Activated naive CD8-positive, alpha-beta T cell treated with anti-CD3 and anti-CD28 coated beads for 36 hours (primary cell): ENCODE measurements around the gene ZNRF2. TPM values are rescaled to one million over a fixed set of nuclear protein-coding genes. Genes with fewer than 3 reads are reported as not detected.
"Not testable (repeated sequence)": the region's sequence is repeated elsewhere in the genome, so short reads cannot be mapped to it uniquely, and the experiment has no call there.

Source experiments
- DNase-seq: peaks from one replicate; pipeline ENCODE4 v3.0.0; 2021
- H3K27ac Mint-ChIP-seq: one replicate; pipeline ENCODE4 v1.8.0; 2022; ENCODE audit warnings: mild to moderate bottlenecking, moderate library complexity, mixed read lengths
- H3K27me3 Mint-ChIP-seq: one replicate; pipeline ENCODE4 v1.8.0; 2022; ENCODE audit warnings: mild to moderate bottlenecking, mixed read lengths
- H3K36me3 Mint-ChIP-seq: one replicate; pipeline ENCODE4 v1.8.0; 2021; ENCODE audit warnings: mild to moderate bottlenecking, mixed read lengths
- H3K4me1 Mint-ChIP-seq: one replicate; pipeline ENCODE4 v1.8.0; 2021; ENCODE audit warnings: mixed read lengths
- H3K4me3 Mint-ChIP-seq: one replicate; pipeline ENCODE4 v1.8.0; 2022; ENCODE audit warnings: mild to moderate bottlenecking, moderate library complexity, mixed read lengths
- H3K9me3 Mint-ChIP-seq: one replicate; pipeline ENCODE4 v1.8.0; 2022; ENCODE audit warnings: mixed read lengths
- total RNA-seq, 2 experiments: library from RNA; stranded (reverse); gene quantifications; one replicate each; pipeline ENCODE4 v1.2.3, GENCODE V29; 2021

ZNRF2 gene
- total RNA-seq, 2 experiments from 2014 or later = 6.9 TPM

DNA sequence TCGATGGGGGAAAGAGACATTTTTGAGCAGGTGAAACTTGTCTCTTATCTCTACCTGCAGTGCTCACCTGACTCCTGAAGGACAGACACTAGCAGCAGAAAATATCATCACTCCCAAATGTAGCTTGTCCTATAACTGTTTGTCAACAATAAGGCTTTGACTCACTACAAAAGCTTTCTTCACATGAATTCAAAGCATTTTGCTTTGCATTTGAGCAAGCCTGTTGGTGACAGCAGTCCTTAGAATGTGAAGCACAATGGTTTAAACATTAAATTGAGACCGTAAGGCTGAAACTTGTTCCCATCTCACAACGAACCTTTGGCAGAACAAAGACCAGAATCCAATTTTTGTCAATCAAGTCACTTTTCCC is 30.6 kb upstream of the ZNRF2 start:
- H3K4me1 Mint-ChIP-seq = peaks cover 14% of the 10 kb centered on the region
- no peaks in the 10 kb centered on the region for H3K27me3 Mint-ChIP-seq
- H3K9me3 Mint-ChIP-seq = no peaks in the 10 kb centered on the region
- peaks cover 1% of the 10 kb centered on the region for H3K36me3 Mint-ChIP-seq
- no peak overlapping the region for H3K4me3 Mint-ChIP-seq
- H3K27ac Mint-ChIP-seq = no peak overlapping the region
- DNase-seq = no peak

DNA sequence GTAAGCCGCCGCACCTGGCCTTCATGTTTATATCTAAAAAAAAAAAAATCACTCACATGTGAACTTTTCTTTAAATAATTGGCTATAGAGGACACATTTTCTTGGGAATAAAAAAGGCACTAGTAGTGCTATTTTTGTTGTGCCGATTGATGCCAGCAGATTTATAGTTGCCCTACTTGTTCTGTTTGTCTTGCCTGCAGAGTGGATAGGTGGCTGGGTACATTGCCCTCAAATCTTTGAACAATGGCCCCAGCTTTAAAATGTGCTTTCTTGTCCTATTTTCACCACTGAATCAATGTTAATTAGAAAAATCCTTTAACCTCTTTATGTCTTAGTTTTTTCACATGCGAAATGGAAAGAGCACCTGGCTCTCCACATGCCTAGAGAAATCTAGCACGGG is 30.1 kb upstream of the ZNRF2 start:
- Mint-ChIP-seq H3K9me3 (no peaks in the 10 kb centered on the region), H3K27ac (no peak overlapping the region)
- DNase-seq = no peak

GRCh38 chr7:30254717-30255063 is 29.7 kb upstream of the ZNRF2 start:
- Mint-ChIP-seq H3K4me1 (peaks cover 10% of the 10 kb centered on the region), H3K27ac (no peak overlapping the region), H3K36me3 (peaks cover 1% of the 10 kb centered on the region), H3K9me3 (no peaks in the 10 kb centered on the region), H3K27me3 (no peaks in the 10 kb centered on the region), H3K4me3 (no peak overlapping the region)
- DNase-seq = no peak

More for the DNA sequence above, 30.1 kb upstream of the ZNRF2 start:
- H3K36me3 Mint-ChIP-seq = peaks cover 1% of the 10 kb centered on the region
- H3K4me3 Mint-ChIP-seq = no peak overlapping the region
- peaks cover 14% of the 10 kb centered on the region for H3K4me1 Mint-ChIP-seq
- no peaks in the 10 kb centered on the region for H3K27me3 Mint-ChIP-seq

- Mint-ChIP-seq H3K9me3 (no peaks in the 10 kb centered on the region), H3K27me3 (no peaks in the 10 kb centered on the region), H3K27ac (no peak overlapping the region), H3K36me3 (peaks cover 1% of the 10 kb centered on the region), H3K4me1 (peaks cover 6% of the 10 kb centered on the region), H3K4me3 (no peak overlapping the region)
- no peak for DNase-seq
Observed at GRCh38 chr7:30255064-30255769, 29.2 kb upstream of the ZNRF2 start.

GRCh38 chr7:30256349-30256858 is 28.0 kb upstream of the ZNRF2 start:
- Mint-ChIP-seq H3K27ac (no peak overlapping the region), H3K4me1 (no peaks in the 10 kb centered on the region), H3K27me3 (no peaks in the 10 kb centered on the region), H3K36me3 (peaks cover 1% of the 10 kb centered on the region), H3K4me3 (no peak overlapping the region), H3K9me3 (no peaks in the 10 kb centered on the region)
- no peak for DNase-seq

GRCh38 chr7:30260246-30260768 is 24.1 kb upstream of the ZNRF2 start:
- Mint-ChIP-seq H3K36me3 (peaks cover 1% of the 10 kb centered on the region), H3K4me3 (no peak overlapping the region), H3K27me3 (peaks cover 4% of the 10 kb centered on the region), H3K27ac (no peak overlapping the region), H3K9me3 (no peaks in the 10 kb centered on the region), H3K4me1 (no peaks in the 10 kb centered on the region)
- no peak for DNase-seq

DNA sequence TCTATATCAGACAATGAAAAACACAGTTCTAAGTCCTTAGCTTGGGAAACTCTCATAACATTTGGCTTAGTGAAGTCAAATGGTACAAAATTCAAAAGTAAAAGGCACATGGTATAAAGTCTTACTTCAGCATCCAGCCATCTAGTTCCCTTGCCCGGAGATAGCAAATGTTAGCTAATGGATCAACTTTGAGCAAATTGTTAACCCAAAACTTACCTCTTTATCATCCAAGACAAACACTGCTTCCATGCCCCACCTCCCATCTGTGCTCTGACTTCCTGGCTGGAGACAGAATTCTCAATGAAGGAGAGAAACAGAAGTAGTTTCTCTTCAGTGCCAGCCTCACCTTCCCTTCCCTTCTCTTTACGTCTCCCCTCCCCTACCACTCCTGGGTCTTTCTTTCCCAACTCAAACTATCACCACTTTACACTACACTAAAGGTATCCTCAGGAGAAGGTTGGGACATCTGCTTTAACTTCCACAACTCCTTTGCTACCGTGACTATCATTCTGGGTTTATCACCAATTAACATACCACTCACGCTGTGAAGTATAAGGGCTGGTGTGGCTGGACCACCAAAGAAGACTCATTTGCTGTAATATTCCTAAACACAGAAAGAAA is 21.2 kb upstream of the ZNRF2 start:
- Mint-ChIP-seq H3K9me3 (no peaks in the 10 kb centered on the region), H3K27me3 (peaks cover 4% of the 10 kb centered on the region), H3K4me3 (no peak overlapping the region), H3K27ac (no peak overlapping the region), H3K36me3 (no peaks in the 10 kb centered on the region), H3K4me1 (no peaks in the 10 kb centered on the region)
- no peak for DNase-seq

GRCh38 chr7:30264052-30264451 is 20.3 kb upstream of the ZNRF2 start:
- Mint-ChIP-seq H3K27ac (no peak overlapping the region), H3K9me3 (no peaks in the 10 kb centered on the region), H3K27me3 (peaks cover 4% of the 10 kb centered on the region), H3K4me3 (no peak overlapping the region), H3K36me3 (no peaks in the 10 kb centered on the region), H3K4me1 (no peaks in the 10 kb centered on the region)
- no peak for DNase-seq

GRCh38 chr7:30265189-30265588 is 19.2 kb upstream of the ZNRF2 start:
- not testable (repeated sequence) for H3K4me3 Mint-ChIP-seq, H3K27me3 Mint-ChIP-seq, H3K9me3 Mint-ChIP-seq, H3K36me3 Mint-ChIP-seq, H3K27ac Mint-ChIP-seq, H3K4me1 Mint-ChIP-seq, DNase-seq

DNA sequence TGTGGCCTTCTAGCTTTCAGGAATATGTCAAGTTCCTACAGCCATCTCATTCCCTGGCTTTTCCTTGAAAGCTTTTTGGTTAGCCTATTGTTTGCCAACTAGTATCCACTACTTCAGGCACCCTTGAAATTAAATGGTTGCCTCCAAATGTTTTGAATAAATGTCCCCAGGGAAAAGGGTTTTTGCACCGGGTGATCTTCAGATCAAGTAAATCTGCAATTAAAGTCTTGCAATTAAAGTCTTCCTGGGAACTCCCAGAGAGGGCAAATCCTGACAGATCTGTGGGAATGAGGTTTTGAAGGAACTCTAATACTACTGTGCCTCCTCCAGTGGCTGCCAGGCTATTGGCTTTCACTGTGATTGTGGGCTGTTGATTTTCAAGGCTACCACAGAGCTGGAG is 17.7 kb upstream of the ZNRF2 start:
- H3K36me3 Mint-ChIP-seq = no peaks in the 10 kb centered on the region
- no peak for DNase-seq
- no peaks in the 10 kb centered on the region for H3K4me1 Mint-ChIP-seq
- H3K9me3 Mint-ChIP-seq = no peaks in the 10 kb centered on the region
- peaks cover 4% of the 10 kb centered on the region for H3K27me3 Mint-ChIP-seq
- no peak overlapping the region for H3K27ac Mint-ChIP-seq
- no peak overlapping the region for H3K4me3 Mint-ChIP-seq

DNA sequence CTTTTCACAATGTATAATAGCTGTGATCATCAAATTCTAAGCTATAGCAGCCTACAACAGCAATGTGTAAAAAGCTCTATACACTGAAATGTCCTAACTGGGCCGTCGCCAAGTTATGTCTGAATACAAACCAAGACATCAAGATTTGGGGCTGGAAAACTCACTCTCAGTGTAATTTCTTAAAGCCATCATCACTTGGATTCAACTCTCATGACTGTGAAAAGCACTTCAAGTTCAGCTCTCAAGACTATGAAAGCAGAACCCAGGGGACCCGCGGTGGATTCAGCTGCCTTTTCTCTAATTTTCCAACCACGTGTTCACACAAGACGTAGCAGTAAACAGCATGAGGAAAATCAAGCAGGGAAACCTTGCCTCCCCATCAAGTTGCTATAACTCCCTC is 15.8 kb upstream of the ZNRF2 start:
- no peaks in the 10 kb centered on the region for H3K36me3 Mint-ChIP-seq

DNA sequence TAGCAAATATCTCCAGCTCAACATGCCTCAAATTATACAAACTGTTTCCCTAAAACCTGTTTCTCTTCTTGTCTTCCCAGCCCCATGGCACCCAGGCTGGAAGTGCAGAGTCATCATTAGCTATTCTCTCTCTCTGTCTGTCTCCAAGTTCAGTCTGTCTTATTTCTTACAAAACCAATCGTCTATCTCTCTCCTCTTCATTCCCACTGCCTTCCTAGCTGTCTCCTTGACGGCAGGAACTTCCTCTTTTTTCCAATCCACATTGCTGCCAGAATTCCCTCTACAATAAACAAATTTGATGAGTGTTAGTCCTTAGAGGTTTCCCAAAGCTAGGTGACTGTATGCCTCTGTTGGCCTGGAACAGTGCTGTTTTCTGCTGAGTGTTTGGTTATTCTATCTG is 14.9 kb upstream of the ZNRF2 start:
- Mint-ChIP-seq H3K27ac (no peak overlapping the region), H3K9me3 (no peaks in the 10 kb centered on the region), H3K4me1 (no peaks in the 10 kb centered on the region), H3K36me3 (no peaks in the 10 kb centered on the region), H3K27me3 (peaks cover 4% of the 10 kb centered on the region), H3K4me3 (no peak overlapping the region)
- no peak for DNase-seq

More for the DNA sequence above, 15.8 kb upstream of the ZNRF2 start:
- H3K27me3 Mint-ChIP-seq = peaks cover 4% of the 10 kb centered on the region
- H3K4me3 Mint-ChIP-seq = no peak overlapping the region
- H3K4me1 Mint-ChIP-seq = no peaks in the 10 kb centered on the region
- H3K9me3 Mint-ChIP-seq = no peaks in the 10 kb centered on the region
- DNase-seq = no peak
- no peak overlapping the region for H3K27ac Mint-ChIP-seq

GRCh38 chr7:30270921-30271320 is 13.5 kb upstream of the ZNRF2 start:
- Mint-ChIP-seq H3K27ac (no peak overlapping the region), H3K4me1 (no peaks in the 10 kb centered on the region), H3K27me3 (no peaks in the 10 kb centered on the region), H3K36me3 (no peaks in the 10 kb centered on the region), H3K4me3 (no peak overlapping the region), H3K9me3 (no peaks in the 10 kb centered on the region)
- DNase-seq = no peak

- Mint-ChIP-seq H3K4me3 (no peak overlapping the region), H3K4me1 (no peaks in the 10 kb centered on the region), H3K9me3 (no peaks in the 10 kb centered on the region), H3K36me3 (no peaks in the 10 kb centered on the region), H3K27ac (no peak overlapping the region), H3K27me3 (no peaks in the 10 kb centered on the region)
- no peak for DNase-seq
Observed at GRCh38 chr7:30272126-30272525, 12.3 kb upstream of the ZNRF2 start.

- no peaks in the 10 kb centered on the region for H3K27me3 Mint-ChIP-seq
- no peaks in the 10 kb centered on the region for H3K36me3 Mint-ChIP-seq
- no peaks in the 10 kb centered on the region for H3K4me1 Mint-ChIP-seq
- no peaks in the 10 kb centered on the region for H3K9me3 Mint-ChIP-seq
- no peak overlapping the region for H3K4me3 Mint-ChIP-seq
- H3K27ac Mint-ChIP-seq = no peak overlapping the region
- DNase-seq = no peak
Observed at GRCh38 chr7:30273552-30273951, 10.8 kb upstream of the ZNRF2 start.

DNA sequence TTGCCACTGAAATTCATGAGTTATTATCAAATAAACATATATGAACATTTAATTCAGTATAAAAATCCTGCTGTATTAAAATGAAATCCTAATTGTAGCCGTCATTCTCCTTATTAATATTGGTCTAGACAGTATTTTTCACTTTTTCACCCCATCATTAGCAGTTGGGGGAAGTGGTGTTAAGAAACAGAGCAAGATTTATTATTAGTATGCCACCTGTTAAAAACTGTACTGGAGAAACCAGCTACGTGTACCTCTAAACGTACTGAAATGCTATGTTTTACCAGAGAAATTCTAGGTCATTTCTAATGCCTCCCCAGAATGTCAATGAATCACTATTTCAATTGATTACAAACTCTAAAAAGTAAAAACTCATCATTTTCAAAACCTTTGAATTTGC is 9.8 kb upstream of the ZNRF2 start:
- Mint-ChIP-seq H3K27ac (no peak overlapping the region), H3K27me3 (no peaks in the 10 kb centered on the region), H3K4me1 (peaks cover 8% of the 10 kb centered on the region), H3K9me3 (no peaks in the 10 kb centered on the region), H3K36me3 (no peaks in the 10 kb centered on the region), H3K4me3 (no peak overlapping the region)
- no peak for DNase-seq
